Stromal cell of bone marrow (primary cell): ENCODE measurements around the gene ADPRHL1.

ENCODE experiments used
- DNase-seq: peaks from one replicate; pipeline ENCODE4 v3.0.0-alpha.2; 2012; ENCODE audit warnings: low read depth

Gene ADPRHL1

DNA sequence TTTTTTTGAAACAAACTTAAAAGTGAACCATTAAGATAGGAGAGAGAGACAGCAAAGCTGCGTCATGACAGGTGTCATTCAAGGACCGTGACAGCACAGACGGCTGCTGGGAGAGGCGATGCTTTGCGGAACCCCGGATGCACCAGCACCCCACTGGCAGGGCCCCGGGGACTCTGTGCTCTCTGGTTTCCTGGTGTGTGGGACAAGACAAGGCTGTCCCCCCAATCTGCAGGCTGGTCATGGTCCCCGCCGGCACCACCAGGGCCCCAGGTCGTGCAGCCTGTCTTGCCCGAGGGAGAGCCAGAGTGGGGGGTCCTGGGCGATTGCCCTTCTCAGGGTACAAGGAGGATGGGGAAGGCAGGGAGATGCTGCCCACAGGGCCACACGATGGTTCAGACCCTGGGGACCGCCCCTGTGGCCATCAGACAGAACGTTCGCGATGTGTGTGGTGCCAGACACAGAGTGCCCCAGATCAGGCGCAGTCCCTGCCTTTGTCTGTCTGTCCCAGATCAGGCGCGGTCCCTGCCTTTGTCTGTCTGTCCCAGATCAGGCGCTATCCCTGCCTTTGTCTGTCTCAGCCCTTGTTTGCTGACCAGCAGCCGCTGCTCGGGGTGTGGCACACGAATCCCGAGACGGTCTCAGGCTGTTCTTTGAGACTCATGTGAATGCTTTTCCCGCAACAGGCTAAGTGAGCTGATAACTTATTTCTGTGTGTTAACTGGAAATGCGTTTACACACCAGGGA is 36.1 kb downstream of the ADPRHL1 start:
- no peak for DNase-seq

DNA sequence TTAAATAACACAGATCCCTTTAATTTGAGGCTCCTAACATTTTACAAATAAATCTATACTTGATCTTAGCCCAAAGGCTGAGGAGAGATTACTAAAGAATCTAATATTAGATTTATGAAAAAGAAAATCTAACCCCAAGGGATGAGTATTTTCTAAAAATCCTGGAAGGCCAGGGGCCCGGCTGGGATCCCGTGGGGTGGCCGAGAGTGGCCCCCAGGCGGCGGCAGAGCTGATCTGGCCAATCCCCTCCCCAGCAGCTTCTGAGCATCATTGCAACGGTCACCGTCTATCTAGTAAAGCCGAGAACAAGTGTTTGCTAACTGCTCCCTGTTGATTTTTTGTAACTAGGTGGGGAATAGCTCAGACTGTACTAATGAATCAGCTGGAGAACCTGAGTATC is 37.5 kb downstream of the ADPRHL1 start:
- no peak for DNase-seq

DNA sequence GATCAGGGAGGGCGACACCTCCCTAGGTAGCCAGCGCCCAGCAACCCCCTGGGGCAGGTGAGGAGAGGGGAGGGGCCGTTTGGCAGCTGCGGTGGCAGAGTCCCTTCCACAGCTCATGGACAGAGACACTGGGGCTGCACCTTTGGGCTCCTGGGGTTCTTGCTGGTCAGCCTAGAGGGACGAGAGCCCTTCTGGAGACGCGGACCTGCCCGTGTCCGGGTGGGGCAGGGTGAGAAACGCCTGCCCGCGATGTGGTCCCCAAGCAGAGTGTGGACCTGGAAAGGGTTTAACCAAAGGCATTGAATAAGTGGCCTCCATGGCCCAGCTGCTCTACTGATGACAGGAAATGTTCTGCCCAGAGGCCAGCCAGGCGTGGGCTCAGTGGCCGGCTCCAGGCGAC is 38.3 kb downstream of the ADPRHL1 start:
- DNase-seq, result no peak

DNA sequence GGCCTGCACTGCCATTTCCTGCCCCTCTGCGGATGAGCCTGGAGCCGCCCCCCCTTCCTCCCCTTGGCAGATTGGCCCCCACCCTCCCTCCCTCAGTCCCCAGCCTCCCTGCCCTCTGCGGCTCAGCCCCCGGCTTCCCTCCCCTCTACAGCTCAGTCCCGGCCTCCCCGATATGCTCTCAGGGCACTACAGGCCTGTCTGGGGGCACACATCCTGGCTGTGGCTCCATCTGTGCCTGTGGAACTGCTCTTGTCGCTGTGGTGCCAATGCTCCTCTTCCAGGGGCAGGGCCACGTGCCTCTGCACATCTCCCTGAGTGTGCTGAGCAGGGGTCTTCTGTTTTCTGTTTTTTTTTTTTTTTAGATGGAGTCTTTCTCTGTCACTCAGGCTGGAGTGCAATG is 39.0 kb downstream of the ADPRHL1 start:
- no peak for DNase-seq

DNA sequence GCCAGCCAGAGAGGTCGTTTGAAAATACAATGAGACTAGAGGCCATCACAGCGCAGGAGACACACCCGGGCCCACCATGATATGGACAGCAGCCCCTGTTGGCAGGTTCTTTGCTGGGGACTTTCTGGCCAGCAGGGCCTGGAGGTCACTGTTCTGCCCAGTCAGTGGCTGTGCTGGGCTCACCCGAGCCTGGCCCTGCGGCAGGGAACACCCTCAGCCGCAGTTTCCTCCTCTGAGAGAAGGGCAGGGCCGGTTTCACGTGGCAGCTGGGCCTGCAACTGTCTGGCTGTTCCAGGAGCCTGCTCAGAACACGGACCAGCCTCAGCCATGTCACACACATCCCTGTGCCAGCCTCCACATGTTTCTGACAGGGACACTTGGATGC is 39.4 kb downstream of the ADPRHL1 start:
- DNase-seq, result peak; percentile 8

DNA sequence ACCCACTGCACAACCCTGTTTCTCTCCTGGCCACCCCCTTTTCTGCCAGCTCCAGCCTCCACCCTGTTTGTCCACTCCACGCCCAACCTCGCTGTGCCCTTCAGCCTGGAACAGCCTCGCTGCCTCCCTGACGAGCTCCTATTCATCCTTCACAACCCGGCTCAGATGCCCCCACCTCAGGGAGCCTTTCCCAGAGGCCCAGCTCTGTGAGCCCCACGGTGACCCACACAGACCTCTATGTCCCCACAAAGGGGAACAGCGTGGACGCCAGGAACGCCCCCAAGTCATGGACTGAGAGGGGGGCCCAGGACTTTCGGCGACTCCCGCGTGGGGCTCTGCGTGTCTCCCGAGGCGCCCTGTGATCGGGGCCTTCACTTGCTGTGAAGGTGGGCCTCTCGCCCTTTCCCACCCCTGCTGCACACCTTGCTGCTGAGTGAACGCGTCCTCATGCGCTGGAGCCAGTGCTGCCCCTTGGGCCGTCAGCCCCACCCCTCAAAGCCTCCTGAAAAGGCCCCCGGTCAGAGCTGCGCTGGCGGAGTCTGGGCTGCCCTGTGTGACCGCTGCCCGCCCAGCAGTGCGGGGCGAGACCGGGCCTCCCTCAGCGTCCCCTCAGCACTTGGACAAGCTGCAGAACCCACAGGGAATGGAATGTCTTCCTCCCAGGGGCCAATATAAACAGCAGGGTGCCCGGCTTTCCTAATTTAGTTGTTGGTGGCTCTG is 40.0 kb downstream of the ADPRHL1 start:
- no peak for DNase-seq

DNA sequence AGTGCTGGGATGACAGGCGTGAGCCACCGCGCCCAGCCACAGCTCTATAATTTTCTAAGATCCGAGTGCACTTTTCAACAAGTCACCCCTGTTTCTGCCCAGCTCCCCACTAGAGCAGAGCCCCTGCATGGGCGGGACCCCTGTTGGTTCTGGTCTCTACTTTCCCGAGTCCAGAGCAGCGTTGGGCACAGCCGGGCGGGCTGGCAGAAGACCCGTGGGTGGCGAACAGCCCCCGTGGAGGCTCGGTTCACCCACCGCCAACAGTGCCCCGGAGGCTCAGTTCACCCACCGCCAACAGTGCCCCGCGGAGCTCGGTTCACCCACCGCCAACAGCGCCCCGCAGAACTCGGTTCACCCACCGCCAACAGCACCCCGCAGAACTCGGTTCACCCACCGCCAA is 40.8 kb downstream of the ADPRHL1 start:
- DNase-seq, result no peak

DNA sequence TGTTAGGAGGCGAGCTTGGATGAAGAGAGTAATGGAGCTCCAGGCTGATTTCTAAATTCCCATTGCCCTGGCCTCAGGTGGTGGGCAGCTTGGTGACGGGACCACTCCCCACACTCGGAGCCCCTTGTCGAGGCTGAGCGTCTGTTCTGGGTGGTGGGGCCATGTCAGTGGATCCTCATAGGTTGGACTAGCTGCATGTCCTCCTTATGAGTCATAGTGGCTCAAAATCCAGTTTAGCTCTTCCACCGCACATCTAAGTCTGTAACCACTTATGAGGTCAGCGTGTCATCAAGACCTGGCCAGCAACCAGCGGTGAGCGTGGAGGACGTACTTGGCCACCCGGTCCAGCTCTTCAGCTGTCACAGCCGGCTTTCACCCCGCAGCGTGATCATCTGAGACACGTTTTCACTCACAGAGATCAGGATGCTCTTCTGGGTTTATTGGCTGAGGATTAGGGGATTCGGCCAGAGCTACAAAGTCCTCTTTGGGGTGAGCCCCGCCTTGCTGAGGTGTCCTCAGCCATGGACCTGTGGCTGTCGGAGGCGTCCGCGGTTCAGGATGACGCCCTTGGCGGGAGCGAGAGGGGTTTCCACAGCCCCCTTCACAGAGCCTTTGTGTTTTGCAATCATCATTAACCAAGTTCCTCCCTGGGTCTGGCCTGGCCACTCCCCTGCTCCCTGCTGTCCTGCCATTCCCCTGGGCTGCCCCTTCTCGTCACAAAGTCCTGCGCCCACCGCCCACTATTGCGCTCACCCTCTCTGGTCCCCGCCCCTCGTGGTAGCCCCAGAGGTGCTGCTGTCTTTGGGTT is 41.9 kb downstream of the ADPRHL1 start:
- DNase-seq, result peak; percentile 84

DNA sequence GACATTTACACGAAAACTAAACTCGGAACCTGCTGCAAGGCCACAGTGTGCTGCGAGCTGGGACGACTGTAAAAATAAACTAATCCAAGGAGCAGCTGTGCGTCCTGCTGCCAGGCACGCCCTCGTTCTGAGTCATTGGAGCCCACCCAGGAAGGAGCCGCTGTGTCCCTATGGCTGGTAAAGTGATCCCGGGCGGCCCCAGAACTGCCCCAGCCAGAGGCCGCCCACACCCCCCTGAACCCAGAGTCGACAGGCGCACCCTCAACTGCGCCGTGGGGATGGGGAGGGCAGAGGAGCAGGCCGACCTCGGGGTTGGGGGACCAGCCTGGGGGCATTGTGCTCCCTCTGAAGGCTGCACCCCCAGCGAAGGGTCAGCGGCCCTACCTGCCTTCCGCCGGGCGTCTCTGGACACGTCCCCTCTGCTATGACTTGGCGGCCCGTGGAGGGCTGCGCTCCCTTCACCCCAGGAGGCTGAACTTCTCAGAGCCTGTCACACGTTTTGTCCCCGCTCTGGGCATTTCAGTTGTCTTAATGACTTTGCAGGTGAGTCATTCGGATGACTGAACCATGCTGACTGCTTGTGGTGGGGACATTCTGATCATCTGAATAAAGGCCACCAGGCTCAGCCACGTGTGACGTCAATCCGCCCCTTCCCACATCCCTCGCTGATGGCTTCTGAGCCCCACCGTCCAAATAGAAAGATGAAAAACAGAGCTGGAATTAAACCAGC is 42.7 kb downstream of the ADPRHL1 start:
- DNase-seq, result peak; percentile 52

DNA sequence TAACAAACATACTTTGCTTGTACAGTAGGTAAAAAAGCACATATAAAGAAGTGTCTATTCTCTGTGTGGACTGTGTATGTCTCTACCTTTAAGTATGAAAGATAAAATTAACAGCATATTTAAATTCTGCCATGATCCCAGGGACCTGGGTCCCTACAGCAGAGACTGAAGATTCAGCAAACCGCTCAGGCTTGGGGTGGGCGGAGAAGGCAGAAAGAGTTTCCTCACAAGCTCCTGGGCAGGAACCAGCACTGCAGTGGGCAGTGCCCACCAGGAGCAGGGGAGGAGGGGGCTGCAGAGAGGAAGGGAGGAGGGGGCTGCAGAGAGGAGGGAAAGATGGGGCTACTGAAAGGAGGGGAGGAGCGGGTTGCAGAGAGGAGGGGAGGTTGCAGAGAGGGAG is 44.7 kb downstream of the ADPRHL1 start:
- no peak for DNase-seq

DNA sequence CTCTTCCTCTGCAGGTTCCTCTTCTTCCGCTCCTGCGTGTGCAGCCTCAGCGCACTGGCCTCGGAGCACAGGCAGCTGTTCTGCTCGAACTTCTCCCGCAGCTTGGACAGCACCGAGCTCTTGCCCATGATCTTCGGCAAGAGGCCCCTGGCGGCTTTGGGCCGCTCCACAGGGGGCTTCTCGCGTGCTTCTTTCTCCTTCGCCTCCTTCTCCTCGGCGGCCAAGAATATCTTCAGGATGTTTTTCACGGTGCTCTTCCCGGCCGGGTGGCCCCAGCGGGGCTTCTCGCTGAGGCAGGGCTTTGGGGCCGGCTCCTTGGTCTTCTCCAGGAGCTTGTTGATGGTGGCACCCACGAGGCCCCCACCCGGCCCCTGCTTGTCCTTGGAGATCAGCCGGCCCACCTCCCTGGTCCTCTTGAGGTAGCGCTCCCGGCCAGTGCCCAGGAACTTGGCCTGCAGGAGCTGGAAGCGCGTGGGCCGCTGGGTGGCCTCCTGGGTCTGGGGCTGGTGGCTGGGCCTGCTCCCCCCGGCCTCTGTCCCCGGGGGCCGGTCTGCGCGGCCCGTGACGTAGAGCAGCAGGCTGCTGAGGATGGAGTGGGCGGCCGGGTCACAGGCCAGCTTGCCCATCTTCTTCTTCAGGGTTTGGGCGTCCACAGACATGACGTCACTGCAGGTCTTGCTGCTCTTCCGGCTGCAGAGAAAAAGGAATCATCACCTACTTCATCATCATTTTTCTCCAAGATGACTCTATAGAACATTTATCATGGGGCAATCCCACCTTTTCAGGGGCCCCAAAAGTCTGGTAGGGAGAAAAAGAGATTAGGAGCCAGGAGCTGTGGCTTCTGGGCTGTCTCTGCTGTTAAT is 45.5 kb downstream of the ADPRHL1 start:
- no peak for DNase-seq

DNA sequence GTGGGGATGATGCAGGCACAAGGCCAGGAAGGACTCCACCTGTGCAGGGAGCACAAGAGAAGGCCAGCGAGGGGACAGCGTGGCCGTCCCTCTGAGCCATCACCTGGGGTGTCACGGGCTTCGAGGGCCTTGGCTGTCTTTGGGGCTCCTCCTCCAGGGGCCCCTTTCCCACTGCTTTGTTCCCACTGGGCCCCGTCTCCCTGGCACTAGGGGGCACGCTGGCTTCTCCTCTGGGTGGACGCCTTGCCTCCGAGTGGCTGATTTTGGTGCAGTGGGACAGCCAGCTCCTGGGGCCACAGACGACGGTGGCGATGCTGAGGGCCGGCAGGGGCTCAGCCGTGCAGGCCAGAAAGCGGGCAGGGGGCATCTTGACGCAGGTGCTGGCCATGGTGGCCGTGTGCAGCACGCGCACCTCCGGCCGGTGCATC is 46.2 kb downstream of the ADPRHL1 start:
- DNase-seq, result no peak

DNA sequence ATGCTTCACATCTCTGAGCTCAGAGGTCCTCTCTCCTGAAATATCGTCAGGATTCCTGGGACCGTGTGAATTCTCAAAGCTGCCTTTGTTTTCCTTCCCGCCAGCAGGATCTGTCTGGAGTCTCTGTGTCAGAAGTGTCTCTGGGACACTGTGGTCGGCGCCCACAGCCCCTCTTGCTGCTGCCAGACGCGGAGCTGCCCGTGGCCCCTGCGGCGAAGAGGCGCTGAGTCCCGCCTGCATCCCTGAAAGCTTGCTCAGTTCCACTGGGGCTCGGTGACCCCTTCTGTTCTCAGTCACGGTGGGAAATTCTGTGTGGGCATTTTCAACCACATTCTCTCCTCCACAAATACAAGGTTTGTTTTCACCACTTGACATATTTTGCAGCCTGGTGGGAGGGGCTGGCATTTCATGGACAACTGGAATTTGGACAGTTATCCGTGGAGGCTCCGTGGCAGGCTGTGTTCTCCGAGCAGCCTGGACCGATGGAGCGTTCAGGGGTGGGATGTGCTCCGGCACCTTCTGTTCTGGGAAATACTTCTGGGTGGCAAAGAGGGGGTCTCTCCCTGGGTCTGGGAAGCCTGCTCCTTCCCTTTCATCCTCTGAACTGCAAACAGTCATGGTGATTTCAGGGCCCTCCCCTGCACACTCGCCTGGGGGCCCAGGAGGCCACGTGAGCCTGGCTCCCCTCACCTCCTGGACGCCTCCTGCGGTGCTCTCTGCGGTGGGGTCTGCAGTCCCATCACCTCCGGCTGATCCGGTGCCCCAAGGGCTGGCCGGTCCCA is 46.8 kb downstream of the ADPRHL1 start:
- DNase-seq, result no peak

DNA sequence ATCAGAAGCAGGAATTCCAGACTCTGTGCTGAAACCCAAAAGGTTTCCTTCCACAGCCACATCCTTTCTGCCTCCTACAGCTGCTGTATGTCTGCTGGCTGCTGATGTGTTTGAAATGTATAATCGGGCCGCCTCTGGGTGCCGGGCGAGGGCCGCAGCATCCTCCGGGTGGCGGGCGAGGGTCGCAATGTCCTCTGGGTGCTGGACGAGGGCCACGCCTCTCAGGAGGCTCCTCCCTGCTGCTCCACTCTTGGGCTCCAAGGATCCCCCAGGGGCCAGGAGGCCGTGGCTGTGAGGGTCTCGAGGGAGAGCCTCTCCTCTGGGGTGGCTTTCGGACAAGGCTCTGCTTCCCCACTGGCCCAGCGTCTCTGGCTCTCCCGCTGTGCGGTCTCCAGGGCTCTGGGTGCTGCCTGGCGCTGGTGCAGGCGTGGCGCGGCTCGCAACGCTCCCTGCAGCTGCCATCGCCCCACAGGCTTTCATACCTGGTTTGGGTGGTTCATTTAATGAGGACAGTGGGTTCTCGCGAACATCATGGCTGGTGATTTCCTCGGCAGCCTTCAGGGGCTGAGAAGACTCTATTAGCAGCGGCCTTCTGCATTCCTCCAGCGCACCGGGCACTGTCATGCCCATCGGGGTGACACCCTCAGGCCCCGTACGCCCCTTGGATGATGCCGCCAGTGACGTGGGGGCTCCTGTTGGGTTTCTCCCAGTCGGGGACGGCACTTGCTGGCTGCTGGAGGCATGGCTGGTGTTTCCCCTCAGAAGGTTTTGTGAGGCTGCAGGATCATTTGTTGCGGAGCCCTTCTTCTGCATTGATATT is 47.6 kb downstream of the ADPRHL1 start:
- DNase-seq, result no peak

DNA sequence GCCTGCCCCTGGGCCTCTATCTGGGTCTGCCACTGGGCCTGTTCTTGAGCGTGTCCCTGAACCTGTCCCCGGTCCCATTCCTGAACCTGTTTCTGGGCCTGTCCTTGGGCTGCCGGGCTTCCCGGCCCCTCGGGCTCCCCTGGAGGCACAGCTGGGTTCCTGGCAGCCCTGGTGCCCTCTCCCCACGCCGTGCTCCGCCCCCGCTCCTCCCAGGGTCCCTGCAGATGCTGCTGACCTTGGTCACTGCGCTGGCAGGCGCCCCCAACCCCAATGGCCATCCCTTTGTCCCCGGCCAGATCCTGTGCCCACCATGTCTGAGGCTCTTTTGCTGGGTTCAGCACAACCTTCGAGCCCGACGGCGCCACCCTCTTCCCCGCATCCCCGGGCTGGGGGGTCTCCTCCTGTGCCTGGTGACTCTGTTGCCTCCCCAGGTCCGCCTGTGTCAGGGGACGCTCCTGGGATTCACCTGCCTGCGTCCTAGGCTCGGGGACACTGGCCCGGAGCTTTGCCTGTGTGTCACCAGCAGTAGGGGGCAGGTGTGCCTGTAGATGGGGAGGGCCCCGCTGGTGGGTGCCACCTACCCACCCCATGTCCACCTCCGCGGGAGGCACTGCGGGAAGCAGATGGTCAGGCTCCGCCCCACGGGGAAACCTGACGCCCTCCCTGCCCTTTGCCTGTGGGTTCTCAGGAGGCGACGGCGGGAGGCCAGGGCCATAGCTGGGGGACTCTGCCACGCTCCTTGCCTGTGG is 48.4 kb downstream of the ADPRHL1 start:
- DNase-seq, result no peak

DNA sequence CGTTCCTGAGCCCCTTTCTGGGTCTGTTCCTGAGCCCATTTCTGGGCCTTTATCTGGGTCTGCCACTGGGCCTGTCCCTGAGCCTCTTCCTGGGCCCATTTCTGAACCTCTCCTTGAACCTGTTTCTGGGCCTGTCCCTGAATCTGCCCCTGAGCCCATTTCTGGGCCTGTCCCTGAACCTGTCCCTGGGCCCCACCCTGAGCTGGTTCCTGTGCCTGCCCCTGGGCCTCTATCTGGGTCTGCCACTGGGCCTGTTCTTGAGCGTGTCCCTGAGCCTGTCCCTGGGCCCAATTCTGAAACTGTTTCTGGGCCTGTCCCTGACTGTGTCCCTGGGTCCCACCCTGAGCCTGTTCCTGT is 48.9 kb downstream of the ADPRHL1 start:
- no peak for DNase-seq

DNA sequence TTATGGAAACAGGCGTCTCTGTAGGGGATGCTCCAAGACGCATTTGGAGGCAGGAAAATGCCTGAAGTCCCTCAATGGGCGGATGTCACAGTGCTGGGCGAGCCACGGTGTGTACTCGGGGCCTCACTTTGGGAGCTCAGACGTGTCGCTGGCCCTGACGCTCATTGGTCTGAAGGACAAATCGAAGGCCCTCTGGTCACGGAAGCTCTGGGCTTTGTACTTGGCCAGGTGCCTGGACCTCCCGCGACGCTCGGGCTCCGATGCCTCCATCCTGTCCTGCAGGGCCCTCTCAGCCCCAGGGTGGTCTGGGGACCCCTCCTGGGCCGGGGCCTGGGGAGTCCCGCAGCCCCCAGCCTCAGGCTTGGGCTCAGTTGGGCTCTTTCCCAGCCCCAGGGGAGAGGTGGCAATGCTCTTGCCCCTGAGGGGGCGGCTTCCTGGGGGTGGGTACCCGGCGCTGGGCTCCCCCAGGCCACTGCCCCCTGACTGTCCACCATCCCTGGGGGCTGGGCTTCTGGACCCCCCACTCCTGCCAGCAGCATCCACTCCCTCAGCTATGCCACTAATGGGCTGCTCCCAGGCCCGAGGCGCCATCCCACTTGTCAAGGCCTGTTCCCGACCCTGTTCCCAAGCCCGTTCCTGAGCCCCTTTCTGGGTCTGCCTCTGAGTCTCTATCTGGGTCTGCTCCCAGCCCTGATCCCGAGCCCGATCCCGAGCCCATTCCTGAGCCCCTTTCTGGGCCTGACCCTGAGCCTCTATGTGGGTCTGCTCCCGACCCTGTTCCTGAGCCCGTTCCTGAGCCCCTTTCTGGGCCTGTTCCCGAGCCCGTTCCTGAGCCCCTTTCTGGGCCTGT is 49.8 kb downstream of the ADPRHL1 start:
- no peak for DNase-seq
